M059J (cell line): Measurements from ENCODE around the gene GABRR2. TPM values are rescaled to one million over a fixed set of nuclear protein-coding genes. Genes with fewer than 3 reads are reported as not detected.

Experiments used
- DNase-seq: peaks from one replicate; pipeline ENCODE4 v3.0.0-alpha.2; 2012; ENCODE audit warnings: low read depth
- total RNA-seq: library from RNA; depleted of rRNA; stranded (reverse); fragments of >200 nt; shearing (Covaris generic); gene quantifications from 2 replicates; pipeline ENCODE4 v1.2.3, GENCODE V29; 2014

The GABRR2 gene
- total RNA-seq, 1 experiment from 2014 or later: 0.25 TPM

GRCh38 chr6:89291256-89291819, 23.8 kb downstream of the GABRR2 start:
- DNase-seq: no peak

- DNase-seq: no peak
Observed at GRCh38 chr6:89290401-89291155, 24.5 kb downstream of the GABRR2 start.

- no peak for DNase-seq
Observed at GRCh38 chr6:89289710-89290109, 25.4 kb downstream of the GABRR2 start.

- no peak for DNase-seq
Observed at GRCh38 chr6:89287351-89288028, 27.6 kb downstream of the GABRR2 start.

- DNase-seq: no peak
Observed at GRCh38 chr6:89286516-89286915, 28.6 kb downstream of the GABRR2 start.

- no peak for DNase-seq
Observed at GRCh38 chr6:89284963-89285735, 29.9 kb downstream of the GABRR2 start.

- DNase-seq: no peak
Observed at GRCh38 chr6:89284081-89284480, 31.0 kb downstream of the GABRR2 start.

GRCh38 chr6:89282749-89283148, 32.4 kb downstream of the GABRR2 start:
- no peak for DNase-seq

GRCh38 chr6:89281779-89282246, 33.3 kb downstream of the GABRR2 start:
- peak; percentile 9 for DNase-seq

GRCh38 chr6:89278956-89279355, 36.1 kb downstream of the GABRR2 start:
- DNase-seq: no peak

GRCh38 chr6:89275900-89276299, 39.2 kb downstream of the GABRR2 start:
- DNase-seq: no peak

GRCh38 chr6:89273816-89274215, 41.3 kb downstream of the GABRR2 start:
- DNase-seq: no peak

- DNase-seq: no peak
Observed at GRCh38 chr6:89272596-89272995, 42.5 kb downstream of the GABRR2 start.

- DNase-seq: no peak
Observed at GRCh38 chr6:89270951-89271721, 44.0 kb downstream of the GABRR2 start.

GRCh38 chr6:89269981-89270380, 45.1 kb downstream of the GABRR2 start:
- no peak for DNase-seq

- DNase-seq: no peak
Observed at GRCh38 chr6:89269252-89269651, 45.8 kb downstream of the GABRR2 start.

GRCh38 chr6:89268776-89269175, 46.3 kb downstream of the GABRR2 start:
- DNase-seq: peak; percentile 66

- DNase-seq: no peak
Observed at GRCh38 chr6:89267918-89268317, 47.2 kb downstream of the GABRR2 start.

- no peak for DNase-seq
Observed at GRCh38 chr6:89264296-89264695, 50.8 kb downstream of the GABRR2 start.

GRCh38 chr6:89260832-89261231, 54.3 kb downstream of the GABRR2 start:
- no peak for DNase-seq

- DNase-seq: no peak
Observed at GRCh38 chr6:89260310-89260709, 54.8 kb downstream of the GABRR2 start.
